DMS53 treated with DMSO at 0.1 percent for 48 hours (cell line): ENCODE results near the gene TMEM238L.
"Not testable (repeated sequence)": the region's sequence is repeated elsewhere in the genome, so short reads cannot be mapped to it uniquely, and the experiment has no call there.

Source experiments
- DNase-seq: peaks from one replicate; lab custom pipeline; 2025; ENCODE audit not compliant: unreplicated experiment; lab: John Stamatoyannopoulos, UW

Gene TMEM238L, protein sequence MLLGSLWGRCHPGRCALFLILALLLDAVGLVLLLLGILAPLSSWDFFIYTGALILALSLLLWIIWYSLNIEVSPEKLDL

DNA sequence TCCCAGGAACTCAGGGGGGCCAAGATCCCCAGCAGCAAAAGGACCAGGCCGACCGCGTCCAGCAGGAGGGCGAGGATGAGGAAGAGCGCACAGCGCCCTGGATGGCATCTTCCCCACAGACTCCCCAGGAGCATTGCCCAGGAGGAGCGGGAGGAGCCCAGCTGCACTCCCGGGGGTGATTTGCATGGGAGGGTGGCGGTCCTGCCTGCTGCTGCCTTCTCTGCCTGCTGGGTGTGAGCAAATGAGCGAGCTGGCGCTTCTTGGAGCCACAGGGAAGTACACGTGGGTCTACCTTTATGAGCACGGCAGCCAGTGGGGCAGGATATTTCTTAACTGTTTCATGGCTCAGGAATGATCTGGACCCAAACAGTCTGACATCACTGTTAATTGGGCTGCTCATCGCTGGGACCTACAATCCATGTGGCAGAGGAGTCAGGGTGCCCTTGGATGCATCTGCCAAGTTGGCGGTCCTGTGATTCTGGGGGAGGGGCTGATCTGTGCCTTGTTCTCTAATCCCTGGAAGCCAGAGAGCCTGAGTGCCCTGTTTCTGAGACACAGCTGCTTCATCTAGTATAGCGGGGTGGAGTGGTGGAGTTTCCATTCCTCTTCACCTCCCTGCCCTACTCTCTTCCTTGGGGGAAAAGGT, at the start of gene TMEM238L:
Gene TMEM238L (minus strand): TSS at position 270 of the 646 bp plus-strand sequence. CDS start 136 bp downstream, at position 134.
- DNase-seq = no peak

DNA sequence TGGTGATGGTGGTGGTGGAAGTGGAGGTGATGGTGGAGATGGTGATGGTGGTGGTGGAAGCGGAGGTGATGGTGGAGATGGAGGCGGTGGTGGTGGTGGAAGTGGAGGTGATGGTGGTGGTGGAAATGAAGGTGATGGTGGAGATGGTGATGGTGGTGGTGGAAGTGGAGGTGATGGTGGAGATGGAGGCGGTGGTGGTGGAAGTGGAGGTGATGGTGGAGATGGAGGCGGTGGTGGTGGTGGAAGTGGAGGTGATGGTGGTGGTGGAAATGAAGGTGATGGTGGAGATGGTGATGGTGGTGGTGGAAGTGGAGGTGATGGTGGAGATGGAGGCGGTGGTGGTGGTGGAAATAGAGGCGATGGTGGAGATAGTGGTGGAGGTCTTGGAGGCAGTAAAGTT, 42.7 kb upstream of the TMEM238L start:
- not testable (repeated sequence) for DNase-seq

DNA sequence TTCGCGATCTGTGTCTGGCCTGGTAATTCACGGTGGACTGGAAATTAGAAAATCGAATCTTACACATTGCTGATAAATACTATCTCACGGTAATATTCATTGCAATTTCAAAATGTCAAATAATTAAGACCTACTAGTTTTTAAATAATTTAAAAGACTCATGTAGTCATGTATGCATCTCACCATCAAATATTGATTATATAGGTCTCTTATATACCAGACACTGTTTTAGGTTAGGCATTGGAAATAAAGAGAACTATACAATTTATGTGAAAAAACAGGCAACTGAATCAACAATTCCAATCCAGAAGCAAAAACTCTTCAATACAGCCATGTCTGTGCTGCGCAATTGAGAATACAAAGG, 41.5 kb upstream of the TMEM238L start:
- no peak for DNase-seq

DNA sequence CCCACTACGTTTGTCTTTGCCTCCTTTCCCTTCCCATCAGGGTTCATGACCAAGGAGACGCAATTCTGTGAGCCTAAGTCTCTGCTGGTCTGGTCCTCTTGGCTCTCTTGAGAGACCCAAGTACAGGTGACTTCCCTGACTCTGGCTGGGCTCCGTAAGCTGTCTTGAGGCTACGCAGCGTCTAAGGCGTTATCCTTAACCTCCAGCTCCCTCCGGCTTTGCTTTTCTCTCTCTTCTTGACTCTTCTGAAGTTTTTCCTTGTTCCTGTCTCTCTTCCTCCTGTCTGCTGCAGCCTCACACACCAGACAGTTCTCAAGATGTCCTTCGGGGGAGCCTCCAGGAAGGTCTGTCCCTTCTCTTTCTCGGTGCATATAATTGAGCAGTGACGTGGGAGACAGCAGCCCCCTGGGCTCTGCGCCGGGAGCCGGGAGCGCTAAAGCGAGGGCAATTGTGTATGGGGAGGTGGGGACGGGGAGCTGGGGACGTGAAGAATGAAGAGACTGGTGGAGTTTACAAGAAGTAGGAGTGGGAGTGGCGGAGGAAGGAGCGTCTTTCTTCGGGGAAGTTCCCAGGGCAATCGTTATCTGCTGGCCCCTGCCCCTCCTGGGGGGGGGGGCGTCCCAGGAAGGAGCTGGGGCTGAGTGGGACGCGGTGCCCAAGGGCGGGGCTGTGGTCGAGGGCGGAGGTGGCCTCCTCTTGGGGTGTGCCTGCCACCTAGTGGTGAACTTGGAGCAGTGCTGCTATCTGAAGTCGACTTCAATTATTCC, 40.9 kb upstream of the TMEM238L start:
- DNase-seq = no peak

DNA sequence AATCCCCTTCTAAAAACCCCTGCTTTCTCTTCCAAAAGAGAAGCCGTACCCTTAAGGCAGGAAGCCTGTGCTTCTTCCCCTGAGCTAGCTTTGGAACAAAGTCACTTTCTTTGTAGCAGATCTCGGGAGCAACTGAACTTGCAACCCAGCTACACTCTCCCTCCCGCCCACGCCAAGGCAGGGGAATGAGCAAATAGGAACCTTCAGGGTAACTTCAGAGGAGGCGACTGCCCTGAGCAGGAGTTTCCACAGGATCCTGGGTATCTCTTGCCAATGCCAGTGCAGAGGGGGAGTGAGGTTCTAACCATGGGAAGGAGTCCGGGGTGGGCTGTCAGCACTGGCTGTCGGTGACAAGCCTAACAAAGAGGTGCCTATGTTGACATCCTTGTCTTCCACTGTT, 39.9 kb upstream of the TMEM238L start:
- no peak for DNase-seq

DNA sequence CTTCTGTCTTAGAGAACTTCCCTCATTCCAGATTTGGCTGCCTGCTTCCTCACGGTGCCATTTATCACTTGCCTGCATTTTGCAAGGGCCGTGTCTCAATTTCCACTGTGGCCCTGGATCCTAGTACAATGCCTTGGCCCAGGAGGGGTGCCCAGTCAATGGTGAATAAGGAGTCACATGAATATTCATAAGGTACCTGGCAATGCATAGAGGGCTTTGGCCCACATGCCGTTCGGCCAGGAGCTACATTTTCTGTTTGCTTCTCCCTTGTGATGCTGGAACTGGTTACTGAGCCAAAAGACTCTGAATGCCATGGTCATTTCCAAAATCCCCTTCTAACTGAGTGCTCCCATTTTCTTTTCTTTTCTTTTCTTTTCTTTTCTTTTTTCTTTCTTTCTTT, 38.8 kb upstream of the TMEM238L start:
- no peak for DNase-seq

DNA sequence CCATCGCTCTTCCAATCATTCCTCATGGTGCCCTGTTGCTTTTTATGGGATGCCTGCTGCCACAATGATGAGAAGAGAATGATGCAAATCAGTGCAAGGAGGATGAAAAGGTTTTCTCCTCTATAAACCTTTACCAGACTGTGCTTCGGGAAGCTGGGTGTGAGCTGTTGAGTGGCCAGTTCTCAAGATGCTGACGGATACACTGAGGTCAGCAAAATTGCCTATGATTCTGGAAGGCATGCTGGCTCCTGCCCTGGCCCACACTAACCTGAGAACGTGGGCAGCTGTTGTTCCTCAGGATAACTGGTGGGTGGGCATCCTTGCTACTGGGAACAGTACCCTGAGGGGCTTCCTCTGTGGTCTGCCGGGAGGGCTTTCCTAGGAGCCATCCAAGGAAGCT, 34.8 kb upstream of the TMEM238L start:
- DNase-seq = no peak

DNA sequence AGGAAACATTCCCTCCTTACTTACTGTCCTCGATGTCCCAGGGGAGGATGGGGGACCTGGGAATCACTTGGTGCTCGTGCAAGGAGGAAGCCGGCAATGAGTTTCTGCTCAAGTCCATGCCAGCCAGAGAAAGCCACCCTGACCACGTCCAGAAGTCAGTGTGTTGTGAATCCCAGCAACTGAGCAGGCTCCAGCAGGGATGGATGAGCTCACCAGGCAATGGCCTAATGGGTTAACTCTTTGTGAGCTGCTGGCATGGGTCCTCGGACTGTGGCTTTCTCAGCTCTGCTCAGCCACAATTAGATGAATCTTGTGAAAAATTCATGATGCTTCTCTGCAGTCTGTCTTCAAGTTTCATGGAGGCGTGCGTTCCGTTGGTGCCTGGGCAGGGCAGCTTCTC, 34.0 kb upstream of the TMEM238L start, which contains the start of gene PIRT:
Gene PIRT (minus strand): TSS at position 167 of the 400 bp plus-strand sequence. CDS start 12,442 bp downstream, outside the sequence.
- no peak for DNase-seq

DNA sequence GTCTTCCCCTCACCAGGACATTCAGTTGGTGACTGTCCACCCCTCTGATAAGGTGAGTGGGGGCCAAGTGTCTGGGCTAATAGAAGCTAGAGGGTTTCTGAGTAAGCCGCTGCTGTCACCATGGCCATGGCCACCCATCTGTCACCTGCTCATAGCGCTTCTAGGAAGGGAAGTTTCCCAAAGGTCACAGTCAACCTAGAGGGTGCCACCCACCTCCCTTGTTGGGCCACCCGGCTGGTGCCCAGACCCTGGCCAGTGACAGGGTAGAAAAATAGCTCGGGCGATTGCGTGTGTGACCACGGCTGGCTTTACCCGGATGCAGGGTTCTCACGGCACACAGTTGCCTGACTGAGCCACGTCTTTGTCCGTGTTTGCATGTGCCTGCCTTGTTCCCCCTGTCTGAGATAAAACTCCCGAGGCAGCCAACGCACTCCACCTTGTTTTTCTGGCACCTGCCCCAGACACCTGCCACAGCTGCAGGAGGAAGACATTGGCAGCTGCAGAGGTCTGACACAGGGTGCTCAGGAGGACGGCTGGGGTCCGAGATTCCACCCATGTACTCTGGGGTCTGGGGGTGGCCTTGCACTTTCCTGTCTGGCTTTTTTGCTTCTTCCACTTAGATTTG, 33.2 kb upstream of the TMEM238L start:
- DNase-seq = no peak

DNA sequence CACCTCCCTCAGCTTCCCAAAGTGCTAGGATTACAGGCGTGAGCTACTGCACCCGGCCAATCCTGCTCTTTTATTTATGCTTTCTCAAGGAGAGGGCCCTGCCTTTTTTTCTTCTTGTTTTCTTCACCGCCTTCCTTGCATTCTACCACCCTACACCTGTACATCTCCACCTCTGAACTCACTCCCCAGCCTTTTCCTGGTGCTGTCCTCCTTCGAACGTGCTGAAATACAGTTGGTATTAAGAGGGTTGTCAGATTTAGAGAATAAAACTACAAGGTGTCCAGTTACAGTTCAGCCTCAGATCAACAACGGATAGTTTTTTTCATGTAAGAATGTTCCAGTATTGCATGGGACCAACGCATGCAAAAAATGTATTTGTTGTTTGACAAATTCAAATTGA, 32.2 kb upstream of the TMEM238L start:
- DNase-seq = no peak

DNA sequence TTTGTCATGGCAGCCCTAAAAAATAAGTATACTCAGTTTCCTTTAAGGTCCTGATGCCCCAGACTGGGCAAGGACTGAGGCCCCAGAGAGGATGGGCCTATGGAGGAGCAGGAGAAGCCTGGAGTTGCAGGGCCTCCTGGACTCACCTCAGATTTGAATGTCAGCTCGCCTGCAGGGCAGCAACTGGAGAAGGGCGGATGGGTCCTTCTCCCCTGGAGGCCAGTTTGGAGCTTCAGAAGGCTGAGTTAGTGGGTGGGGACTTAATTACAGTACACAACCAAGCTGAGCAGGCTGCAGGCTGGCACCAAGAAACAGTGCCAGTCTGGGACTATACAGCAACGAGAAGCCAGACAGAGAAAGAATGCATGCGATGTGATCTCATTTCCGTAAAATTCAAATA, 27.8 kb upstream of the TMEM238L start:
- DNase-seq = no peak

DNA sequence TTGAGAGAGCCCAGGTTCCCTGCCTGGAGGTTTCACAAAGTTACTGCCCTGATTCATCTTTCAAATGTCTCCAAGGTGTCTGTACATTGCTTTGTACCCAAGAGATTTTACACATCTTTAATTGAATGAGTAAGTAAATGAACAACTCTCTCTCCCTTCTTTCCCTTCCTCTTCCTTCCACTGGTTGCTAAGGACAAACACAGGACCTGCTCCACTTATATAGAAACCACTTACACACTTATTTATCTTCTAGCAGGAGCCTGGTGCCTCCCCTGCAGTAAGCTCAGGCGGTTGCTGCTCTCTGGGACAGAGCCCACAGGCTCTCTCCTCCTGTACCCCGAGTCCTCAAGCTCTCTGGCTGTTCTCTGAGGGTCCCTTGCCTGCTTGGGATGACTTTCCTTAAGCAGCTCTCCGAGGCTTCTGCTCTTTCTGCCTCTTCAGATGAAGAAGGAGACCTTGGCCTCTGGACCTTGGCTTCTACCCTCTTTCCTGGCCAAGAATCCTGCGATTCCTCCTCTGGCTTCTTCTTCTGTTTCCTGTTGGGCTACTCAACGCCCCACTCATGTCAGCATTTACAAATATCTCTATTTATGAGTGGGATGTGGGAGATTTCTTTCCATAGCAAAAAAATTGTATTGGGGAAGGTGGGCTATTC, 24.1 kb upstream of the TMEM238L start:
- DNase-seq = no peak

DNA sequence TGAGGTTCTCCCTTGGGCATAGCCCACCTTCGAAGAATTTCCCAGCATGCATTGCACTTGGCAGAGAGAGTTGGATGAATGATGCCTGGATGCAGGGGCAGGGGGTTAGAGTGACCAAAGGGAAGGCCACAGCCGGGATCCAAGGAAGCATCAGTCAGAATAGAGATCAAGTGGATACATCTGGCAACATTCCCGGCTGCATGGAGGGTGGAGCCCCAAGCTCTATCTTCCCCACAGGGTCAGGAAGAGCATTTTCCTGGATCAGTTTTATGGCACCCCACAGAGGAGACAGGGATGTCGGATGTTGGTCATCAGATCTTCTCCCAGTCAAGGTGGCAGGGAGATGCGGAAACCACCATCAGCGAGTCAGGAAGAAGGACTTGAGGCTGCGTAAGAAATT, 21.0 kb upstream of the TMEM238L start:
- no peak for DNase-seq

DNA sequence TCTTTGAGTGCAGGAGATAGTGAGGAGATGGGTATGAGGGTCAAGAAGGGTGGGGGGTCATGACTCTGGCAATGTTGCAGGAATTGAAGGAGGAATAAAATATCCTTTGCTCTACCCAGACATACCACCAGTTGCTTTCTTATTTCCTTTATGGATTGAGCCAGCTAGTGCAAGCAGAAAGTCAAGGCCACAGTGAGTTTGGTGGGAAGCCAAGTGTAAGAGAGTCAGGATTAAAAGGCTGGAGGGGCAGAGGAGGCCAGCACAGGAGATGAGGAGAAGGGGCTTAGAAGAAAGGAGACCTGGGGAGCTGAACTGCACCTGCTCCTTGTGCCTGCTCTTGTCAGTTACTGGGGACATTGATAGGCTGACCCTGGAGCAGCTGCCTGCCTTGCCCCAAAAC, 17.9 kb upstream of the TMEM238L start:
- no peak for DNase-seq

DNA sequence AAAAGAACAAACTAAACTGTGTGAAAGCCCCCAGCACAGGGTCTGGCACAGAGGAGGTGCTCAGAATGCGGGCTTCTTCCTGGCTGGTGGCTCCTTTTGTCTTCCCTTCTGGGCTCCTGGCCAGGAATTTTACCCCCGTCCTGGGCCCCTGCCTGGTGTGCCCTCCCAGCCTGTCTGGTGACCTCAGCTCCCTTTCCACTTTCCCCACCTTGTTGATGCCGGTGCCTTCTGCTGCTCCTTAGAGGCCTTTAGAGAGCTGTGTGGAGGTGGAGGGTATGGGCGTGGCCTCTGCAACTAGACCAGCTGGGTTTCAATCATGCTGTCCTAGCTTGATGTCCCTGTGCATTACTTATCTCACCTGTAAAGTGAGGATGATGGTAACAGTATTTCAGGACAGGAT, 17.2 kb upstream of the TMEM238L start:
- DNase-seq = no peak

DNA sequence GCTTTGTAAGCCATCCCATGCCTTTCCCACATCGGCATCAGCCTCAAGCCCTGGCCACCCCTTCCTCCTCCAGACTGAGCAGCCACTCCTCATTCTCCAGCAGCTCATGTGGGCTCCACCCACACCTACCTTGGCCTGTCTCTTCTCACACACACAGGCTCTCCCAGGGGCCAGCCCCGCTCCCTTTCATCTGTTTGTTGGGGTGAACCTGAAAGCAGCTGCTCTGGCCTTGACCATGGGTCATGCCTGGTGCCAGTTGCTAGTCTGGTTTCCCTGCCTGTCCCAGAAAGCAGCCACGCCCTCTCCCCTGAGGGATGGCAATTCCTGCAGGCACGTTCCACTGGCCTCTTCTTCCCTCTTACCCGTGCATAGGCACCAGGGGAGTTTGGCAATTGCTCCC, 11.4 kb upstream of the TMEM238L start:
- DNase-seq = no peak

DNA sequence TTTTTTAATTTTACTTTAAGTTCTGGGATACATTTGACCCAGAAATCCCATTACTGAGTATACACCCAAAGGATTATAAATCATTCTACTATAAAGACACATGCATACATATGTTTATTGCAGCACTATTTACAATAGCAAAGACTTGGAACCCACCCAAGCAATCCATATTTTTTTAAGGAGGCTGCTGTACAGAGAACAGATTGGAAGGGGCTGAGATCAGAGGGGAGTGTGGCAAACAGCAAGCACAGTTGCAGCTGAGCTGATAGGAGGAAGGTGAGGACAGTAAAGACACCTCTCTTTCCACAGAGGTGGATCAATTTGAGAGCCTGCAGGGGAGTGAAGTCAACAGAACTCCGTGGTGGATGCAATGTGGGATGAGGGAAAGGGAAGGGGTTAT, 10.2 kb upstream of the TMEM238L start:
- no peak for DNase-seq

DNA sequence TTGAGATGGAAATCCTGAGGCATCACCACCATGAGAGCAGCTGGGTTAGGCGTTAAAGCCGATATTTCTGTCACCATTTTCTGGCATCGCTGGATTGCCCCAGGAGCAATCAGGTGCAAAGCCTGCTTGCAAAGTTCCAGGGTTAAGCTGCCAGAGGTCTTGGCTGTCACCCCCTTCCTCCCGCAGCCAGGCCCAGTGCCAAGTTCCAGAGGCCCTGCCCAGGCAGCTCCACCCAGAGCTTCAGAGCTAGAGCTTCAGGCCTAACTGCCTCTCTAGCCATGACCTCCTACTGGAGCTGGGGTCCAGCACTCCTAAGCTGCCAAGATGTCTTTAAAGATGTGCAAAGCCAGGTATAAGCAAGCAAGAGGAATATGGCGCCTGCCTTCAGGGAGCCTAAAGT, 8.8 kb upstream of the TMEM238L start:
- no peak for DNase-seq

DNA sequence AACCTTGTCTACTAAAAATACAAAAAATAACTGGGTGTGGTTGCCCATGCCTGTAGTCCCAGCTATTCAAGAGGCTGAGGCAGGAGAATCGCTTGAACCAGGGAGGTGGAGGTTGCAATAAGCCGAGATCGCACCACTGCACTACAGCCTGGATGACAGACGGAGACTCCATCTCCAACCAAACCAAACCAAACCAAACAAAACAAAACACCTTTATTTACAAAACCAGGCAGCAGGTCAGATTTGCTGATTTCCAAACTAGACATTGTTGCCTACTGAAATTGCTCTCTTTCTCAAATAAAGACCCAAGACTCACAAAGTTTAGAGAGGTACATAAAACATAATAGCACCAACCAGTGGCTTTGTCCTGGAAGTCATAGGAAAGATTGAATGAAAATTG, 5.7 kb upstream of the TMEM238L start:
- no peak for DNase-seq

DNA sequence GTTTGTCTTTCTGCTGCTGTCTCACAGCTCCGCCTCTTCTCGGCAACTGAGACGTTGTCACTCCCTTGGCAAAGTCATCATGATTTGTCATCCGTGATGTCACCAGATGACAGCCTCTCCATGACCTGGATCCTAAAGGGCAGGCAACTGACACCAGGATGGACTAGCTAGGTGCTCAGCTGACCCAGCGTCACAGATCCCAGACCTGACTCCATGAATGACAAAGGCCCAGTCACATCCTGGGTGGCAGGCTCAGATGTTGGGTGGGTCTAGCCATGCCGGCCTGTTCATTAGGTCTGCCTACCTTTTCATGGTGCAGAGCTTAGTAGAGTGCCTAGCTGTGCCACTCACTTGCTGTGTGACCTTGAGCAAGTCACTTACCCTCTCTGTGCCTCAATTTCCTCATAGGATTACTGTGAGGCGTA, 3.8 kb upstream of the TMEM238L start:
- DNase-seq = no peak

DNA sequence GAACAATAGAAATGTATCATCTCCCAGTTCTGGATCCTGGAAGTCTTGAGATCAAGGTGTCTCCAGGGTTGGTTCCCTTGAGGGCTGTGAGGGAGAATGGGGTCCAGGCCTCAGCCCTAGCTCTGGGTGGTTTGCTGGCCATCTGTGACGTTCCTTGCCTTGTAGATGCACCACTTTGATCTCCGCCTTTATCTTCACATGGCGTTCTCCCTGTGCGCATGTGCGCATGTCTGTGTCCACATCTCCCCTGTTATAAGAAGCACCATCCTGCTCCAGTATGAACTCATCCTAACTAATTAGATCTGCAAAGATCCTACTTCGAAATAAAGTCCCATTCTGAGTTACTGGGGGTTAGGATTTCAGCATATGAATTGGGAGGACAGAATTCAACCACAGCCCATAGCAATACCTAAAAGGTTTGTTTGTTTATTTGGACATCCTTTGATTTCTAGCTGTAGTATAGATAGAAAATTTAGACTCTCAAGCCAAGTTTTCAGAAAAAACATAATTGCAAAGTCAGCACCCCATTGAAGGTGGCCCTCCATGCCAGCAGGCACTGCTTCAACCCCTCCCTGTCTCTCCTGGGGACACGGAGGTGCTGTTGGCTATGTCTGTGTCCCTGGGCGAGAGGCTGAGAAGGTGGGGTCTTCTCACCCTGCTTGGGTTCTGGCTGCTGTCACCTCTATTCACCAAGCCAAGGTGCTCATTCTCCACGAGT, 2.8 kb upstream of the TMEM238L start:
- DNase-seq = no peak
